ENCODE data around the gene PIGA.

PIGA gene, protein sequence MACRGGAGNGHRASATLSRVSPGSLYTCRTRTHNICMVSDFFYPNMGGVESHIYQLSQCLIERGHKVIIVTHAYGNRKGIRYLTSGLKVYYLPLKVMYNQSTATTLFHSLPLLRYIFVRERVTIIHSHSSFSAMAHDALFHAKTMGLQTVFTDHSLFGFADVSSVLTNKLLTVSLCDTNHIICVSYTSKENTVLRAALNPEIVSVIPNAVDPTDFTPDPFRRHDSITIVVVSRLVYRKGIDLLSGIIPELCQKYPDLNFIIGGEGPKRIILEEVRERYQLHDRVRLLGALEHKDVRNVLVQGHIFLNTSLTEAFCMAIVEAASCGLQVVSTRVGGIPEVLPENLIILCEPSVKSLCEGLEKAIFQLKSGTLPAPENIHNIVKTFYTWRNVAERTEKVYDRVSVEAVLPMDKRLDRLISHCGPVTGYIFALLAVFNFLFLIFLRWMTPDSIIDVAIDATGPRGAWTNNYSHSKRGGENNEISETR

DNA sequence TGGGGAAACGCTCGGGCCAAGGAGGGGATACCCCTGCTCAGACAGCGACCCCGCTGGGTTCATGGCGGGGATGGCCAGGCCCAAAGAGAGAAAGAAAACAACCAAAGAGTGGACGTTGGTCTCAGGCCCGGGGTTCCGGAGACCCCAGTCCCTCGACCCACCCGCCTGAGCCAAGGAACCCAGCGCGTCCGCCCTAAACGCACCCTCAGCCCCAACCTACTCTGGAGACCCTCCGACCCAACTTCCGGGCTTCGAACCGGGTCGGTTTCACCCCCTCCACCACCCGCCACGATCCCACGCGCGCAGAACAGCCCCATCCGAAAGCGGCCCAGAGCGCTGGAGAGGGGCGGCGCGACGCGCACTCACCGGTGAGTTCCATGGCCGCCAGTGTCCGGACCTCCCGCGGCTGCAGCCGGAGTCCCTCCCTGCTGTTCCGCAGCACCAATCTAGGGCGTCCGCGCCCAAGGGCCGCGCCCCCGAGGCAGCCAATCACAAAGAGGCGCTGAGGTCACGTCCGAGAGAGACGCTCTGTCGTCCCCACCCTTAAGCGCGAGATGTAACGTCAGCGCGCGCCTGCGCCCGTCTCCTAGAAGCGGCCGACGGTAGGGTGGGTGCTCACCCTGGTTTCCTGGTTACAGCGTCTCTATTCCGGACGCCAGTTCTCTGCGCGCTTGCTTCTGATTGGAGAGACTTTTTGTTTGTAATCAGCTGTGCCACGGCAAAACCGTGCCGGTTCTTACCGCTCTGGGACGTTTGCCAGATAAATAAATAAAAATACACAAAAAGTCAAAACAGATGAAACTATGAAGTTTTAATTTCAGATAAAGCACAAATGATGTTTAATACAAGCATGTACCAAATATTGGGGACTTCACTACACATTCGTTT is at the start of gene PIGA:
Gene PIGA (minus strand): TSS at position 389 of the 888 bp plus-strand sequence. CDS start 3,593 bp downstream, outside the sequence.
- peak; percentile 88 for DNase-seq (ENCODE audit: extremely low spot score)
- no peak for TF ChIP-seq CTBP1 (IDR thresholded peaks at IDR 0.05; ENCODE audit: borderline replicate concordance)
- TF ChIP-seq PKNOX1 (IDR thresholded peaks at IDR 0.05): peak; percentile 59
- peak; percentile 4; the same call in 1 of the 2 replicates for TF ChIP-seq L3MBTL2 (conservative IDR thresholded peaks at IDR 0.05)
- no peak for TF ChIP-seq HDGF (IDR thresholded peaks at IDR 0.05; ENCODE audit: borderline replicate concordance)
- ChIA-PET POLR2A (interaction anchor here (0.9 kb wide), 1 partner anchor 123 kb away, joined by 3 read pairs; no protein-coding TSS in a partner anchor), CTCF (no interaction called here)

GRCh38 chrX:15384304-15384703 is 49.0 kb upstream of the PIGA start, which contains the start of gene VEGFD:
VEGFD (minus strand) TSS chrX:15384413; CDS start chrX:15383946, 467 bp downstream.
- CTCF ChIA-PET: interaction anchor here (0.6 to 0.8 kb wide), 2 partner anchors 11 to 287 kb away, joined by 3 to 5 read pairs; no protein-coding TSS in a partner anchor
- DNase-seq (ENCODE audit: extremely low spot score): no peak

DNA sequence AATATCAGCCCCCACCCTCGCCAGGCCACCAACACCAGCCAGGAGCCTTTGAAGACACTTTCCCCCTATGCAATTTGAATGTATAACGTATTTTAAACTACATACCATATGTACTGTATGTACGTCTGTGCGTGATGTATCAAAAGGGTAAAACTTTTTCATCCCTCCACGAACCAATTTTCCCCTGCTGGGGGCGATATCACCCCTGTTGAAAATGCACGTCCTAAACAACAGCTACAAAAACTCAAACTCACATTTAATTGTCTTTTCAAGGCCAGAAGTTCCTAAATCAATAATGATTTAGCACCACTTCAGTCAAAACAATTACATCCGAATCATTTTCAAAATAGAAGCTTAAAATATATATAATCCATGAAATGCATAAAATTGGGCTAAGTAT is 47.5 kb upstream of the PIGA start:
- TF ChIP-seq BHLHE40 (IDR thresholded peaks at IDR 0.05; ENCODE audit: borderline replicate concordance) (no peak), CTBP1 (IDR thresholded peaks at IDR 0.05; ENCODE audit: borderline replicate concordance) (no peak), ELF4 (IDR thresholded peaks at IDR 0.05) (no peak), ARNT (IDR thresholded peaks at IDR 0.05) (no peak), PKNOX1 (IDR thresholded peaks at IDR 0.05) (no peak)
- ChIA-PET POLR2A (no interaction called here), CTCF (interaction anchor here (0.6 to 1.2 kb wide), 2 partner anchors 9 to 11 kb away, joined by 3 read pairs; no protein-coding TSS in a partner anchor)
- no peak for DNase-seq (ENCODE audit: extremely low spot score)

More at GRCh38 chrX:15384304-15384703, 49.0 kb upstream of the PIGA start, which contains the start of gene VEGFD:
- POLR2A ChIA-PET: no interaction called here
- TF ChIP-seq LEF1 (IDR thresholded peaks at IDR 0.05; ENCODE audit: borderline replicate concordance) (no peak), FOXA1 (IDR thresholded peaks at IDR 0.05) (no peak), ELF4 (IDR thresholded peaks at IDR 0.05) (no peak), L3MBTL2 (conservative IDR thresholded peaks at IDR 0.05) (no peak), SP1 (IDR thresholded peaks at IDR 0.05) (no peak), ARNT (IDR thresholded peaks at IDR 0.05) (no peak), HDGF (IDR thresholded peaks at IDR 0.05; ENCODE audit: borderline replicate concordance) (no peak), NFRKB (IDR thresholded peaks at IDR 0.05) (no peak), FOXK2 (IDR thresholded peaks at IDR 0.05) (no peak), ZNF384 (IDR thresholded peaks at IDR 0.05) (no peak), TARDBP (IDR thresholded peaks at IDR 0.05) (no peak), BHLHE40 (IDR thresholded peaks at IDR 0.05; ENCODE audit: borderline replicate concordance) (no peak), CTBP1 (IDR thresholded peaks at IDR 0.05; ENCODE audit: borderline replicate concordance) (no peak), PKNOX1 (IDR thresholded peaks at IDR 0.05) (no peak), FOXM1 (IDR thresholded peaks at IDR 0.05; ENCODE audit: borderline replicate concordance) (no peak)

GRCh38 chrX:15376956-15377355 is 41.6 kb upstream of the PIGA start:
- TF ChIP-seq SUZ12 (IDR thresholded peaks at IDR 0.05): no peak
- no peak for TF ChIP-seq HDGF (IDR thresholded peaks at IDR 0.05; ENCODE audit: borderline replicate concordance)
- no peak for TF ChIP-seq SP1 (IDR thresholded peaks at IDR 0.05)
- TF ChIP-seq BHLHE40 (IDR thresholded peaks at IDR 0.05; ENCODE audit: borderline replicate concordance): no peak
- TF ChIP-seq TARDBP (IDR thresholded peaks at IDR 0.05): no peak
- TF ChIP-seq NFRKB (IDR thresholded peaks at IDR 0.05): no peak
- no peak for TF ChIP-seq FOXK2 (IDR thresholded peaks at IDR 0.05)
- TF ChIP-seq L3MBTL2 (conservative IDR thresholded peaks at IDR 0.05): no peak
- TF ChIP-seq PKNOX1 (IDR thresholded peaks at IDR 0.05): no peak
- TF ChIP-seq ZNF384 (IDR thresholded peaks at IDR 0.05): no peak
- ChIA-PET CTCF (no interaction called here), POLR2A (no interaction called here)
- no peak for DNase-seq (ENCODE audit: extremely low spot score)

DNA sequence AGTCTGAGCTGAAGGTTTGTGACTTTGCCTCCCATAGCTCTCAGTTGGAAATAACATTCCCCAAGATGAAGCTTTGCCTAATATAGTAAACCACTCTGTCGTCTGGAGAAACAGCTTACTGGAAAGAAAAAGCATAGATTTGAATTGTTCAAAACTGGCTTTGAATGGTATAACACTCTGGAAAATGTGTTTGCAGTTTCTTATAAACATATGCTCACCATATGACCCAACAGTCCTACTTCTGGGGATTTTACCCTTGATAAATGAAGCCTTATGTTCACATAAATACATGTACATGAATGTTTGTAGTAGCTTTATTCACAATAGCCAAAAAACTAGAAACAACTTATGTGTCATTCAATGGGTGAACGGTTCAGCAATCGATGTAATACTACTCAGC is 38.7 kb upstream of the PIGA start:
- ChIA-PET POLR2A (no interaction called here), CTCF (interaction anchor here (0.7 to 1.4 kb wide), 3 partner anchors 9 to 16 kb away, joined by 3 to 5 read pairs (median 3); partner anchors contain the start of gene VEGFD)
- no peak for DNase-seq (ENCODE audit: extremely low spot score)
- no peak for TF ChIP-seq LEF1 (IDR thresholded peaks at IDR 0.05; ENCODE audit: borderline replicate concordance)
- TF ChIP-seq ZNF384 (IDR thresholded peaks at IDR 0.05): no peak
- no peak for TF ChIP-seq HDGF (IDR thresholded peaks at IDR 0.05; ENCODE audit: borderline replicate concordance)
- no peak for TF ChIP-seq NFRKB (IDR thresholded peaks at IDR 0.05)
- TF ChIP-seq L3MBTL2 (conservative IDR thresholded peaks at IDR 0.05): no peak
- TF ChIP-seq CTBP1 (IDR thresholded peaks at IDR 0.05; ENCODE audit: borderline replicate concordance): no peak
- no peak for TF ChIP-seq BHLHE40 (IDR thresholded peaks at IDR 0.05; ENCODE audit: borderline replicate concordance)
- TF ChIP-seq FOXA1 (IDR thresholded peaks at IDR 0.05): no peak
- no peak for TF ChIP-seq FOXK2 (IDR thresholded peaks at IDR 0.05)
- TF ChIP-seq PKNOX1 (IDR thresholded peaks at IDR 0.05): no peak
- no peak for TF ChIP-seq TARDBP (IDR thresholded peaks at IDR 0.05)
- TF ChIP-seq SP1 (IDR thresholded peaks at IDR 0.05): no peak
- TF ChIP-seq FOXM1 (IDR thresholded peaks at IDR 0.05; ENCODE audit: borderline replicate concordance): no peak
- no peak for TF ChIP-seq ELF4 (IDR thresholded peaks at IDR 0.05)
- TF ChIP-seq ARNT (IDR thresholded peaks at IDR 0.05): no peak
- no peak for TF ChIP-seq SUZ12 (IDR thresholded peaks at IDR 0.05)

Data from HEK293T (cell line).